Right lobe of liver (tissue), 6 donors: ENCODE results near the gene ABCF2. TPM values are rescaled to one million over a fixed set of nuclear protein-coding genes. Genes with fewer than 3 reads are reported as not detected.

Source experiments
- ATAC-seq, 4 donors: fragments of 200-7000 bp; cut with Tn5 transposase; one replicate each; pipeline ENCODE4 v1.9.1; 2020; ENCODE audit warnings: mild to moderate bottlenecking in 4 of 4, moderate library complexity in 4 of 4
- DNase-seq, 3 donors: peaks; one replicate each; pipeline ENCODE4 v3.0.0-alpha.2; 2020
- H3K27ac ChIP-seq, 3 donors: fragments of 200-600 bp; one replicate each; pipeline ENCODE4 v1.8.0; 2022
- H3K27me3 ChIP-seq, 2 donors: fragments of 200-600 bp; one replicate each; pipeline ENCODE4 v1.8.0; 2022
- H3K36me3 ChIP-seq, 4 donors: fragments of 200-600 bp; sonication (generic) in 1 of 4; one replicate each; pipeline versions ENCODE4 v1.5.1 to v1.8.0; 2017 to 2022; ENCODE audit warnings: control low read depth in 1 of 4
- H3K4me1 ChIP-seq, 4 donors: fragments of 200-600 bp; sonication (generic) in 1 of 4; one replicate each; pipeline versions ENCODE4 v1.5.1 to v1.8.0; 2017 to 2022; ENCODE audit warnings: control low read depth in 1 of 4
- H3K4me3 ChIP-seq, 3 donors: fragments of 200-600 bp; one replicate each; pipeline ENCODE4 v1.8.0; 2022
- H3K9me3 ChIP-seq, 4 donors: fragments of 200-600 bp; sonication (generic) in 1 of 4; one replicate each; pipeline versions ENCODE4 v1.5.1 to v1.8.0; 2017 to 2022; ENCODE audit warnings: control low read depth in 1 of 4
- CTCF ChIP-seq, 4 donors: fragments of 200-600 bp in 3 of 4; fragments of 450-650 bp in 1 of 4; IDR thresholded peaks; one replicate each; pipeline versions ENCODE4 v1.5.1 to v1.8.0; 2016 to 2022; ENCODE audit warnings: antibody characterized with exemption in 4 of 4, mild to moderate bottlenecking in 2 of 4
- POLR2A ChIP-seq: fragments of 450-650 bp; IDR thresholded peaks from one replicate; pipeline ENCODE4 v1.6.1; 2017; ENCODE audit warnings: antibody characterized with exemption, mild to moderate bottlenecking
- WGBS: methylation state at CpG from one replicate; pipeline ENCODE4 v1.1.6; 2018; ENCODE audit warnings: low coverage, low lambda C conversion rate; ENCODE audit not compliant: insufficient coverage; ENCODE audit errors: missing lambda C conversion rate; 5-methylcytosine and 5-hydroxymethylcytosine counted together
- intact Hi-C, 2 donors: fragments of 100-400 bp; cut with DNase I; formaldehyde crosslinking; loops; one replicate each; pipeline versions ENCODE4 v1.11.2 to v1.14.1; 2022
- total RNA-seq, 6 experiments: library from RNA; depleted of rRNA in 2 of 6; stranded (reverse); fragments of >200 nt in 2 of 6; fragmentation: NEBNext Ultra II Directional in 3 of 6; extraction: Animal tissue kit (Norgen Biotek cat#: 25700) in 3 of 6; gene quantifications; one replicate each; pipeline versions ENCODE4 v1.1.0 to v1.2.4, GENCODE V29; 2016 to 2023
- donor health status: DM: no; HTN: yes; CAD: no.
- donor health status: DM: no; HTN: no; CAD: no.
- donor health status: DM: no; HTN: no; CAD: no.
- donor health status: DM: no; HTN: yes; CAD: no.
- donor health status: DM: no; HTN: yes; CAD: no.

Gene ABCF2
- total RNA-seq, 6 experiments from 2014 or later, result 7.3 to 22.3 (median 11.4) TPM

GRCh38 chr7:151176401-151176800 lies 50.6 kb downstream of the ABCF2 start:
- Histone ChIP-seq H3K4me1 (no peaks in the 10 kb centered on the region), H3K27ac (no peak overlapping the region), H3K27me3 (peaks cover 0 to 4% of the 10 kb centered on the region in 2 donors), H3K36me3 (no peaks in the 10 kb centered on the region), H3K9me3 (no peaks in the 10 kb centered on the region), H3K4me3 (no peak overlapping the region)
- intact Hi-C loops, result loop anchor here in 1 of 2 donors (10.0 kb wide), 1 partner anchor 52 kb away; no protein-coding TSS in a partner anchor
- WGBS, result 80% methylated on average over 1 of the region's 9 CpGs
- ATAC-seq (no peak), DNase-seq (peak in 1 of 3 donors; percentile 28)
- TF ChIP-seq CTCF (IDR thresholded peaks at IDR 0.05), result no peak
- no peak for TF ChIP-seq POLR2A

- Histone ChIP-seq H3K4me1 (no peaks in the 10 kb centered on the region), H3K27ac (no peak overlapping the region), H3K36me3 (no peaks in the 10 kb centered on the region), H3K27me3 (peaks cover 0 to 4% of the 10 kb centered on the region in 2 donors), H3K4me3 (no peak overlapping the region), H3K9me3 (no peaks in the 10 kb centered on the region)
- DNase-seq (peak in 1 of 3 donors; percentile 32), ATAC-seq (no peak)
- 66% methylated on average over 6 of the region's 23 CpGs for WGBS
- TF ChIP-seq CTCF (IDR thresholded peaks at IDR 0.05) (no peak), POLR2A (no peak)
- intact Hi-C loops, result loop anchor here in 1 of 2 donors (10.0 kb wide), 1 partner anchor 51 kb away; no protein-coding TSS in a partner anchor
Measured at GRCh38 chr7:151175793-151176311, 51.2 kb downstream of the ABCF2 start.

DNA sequence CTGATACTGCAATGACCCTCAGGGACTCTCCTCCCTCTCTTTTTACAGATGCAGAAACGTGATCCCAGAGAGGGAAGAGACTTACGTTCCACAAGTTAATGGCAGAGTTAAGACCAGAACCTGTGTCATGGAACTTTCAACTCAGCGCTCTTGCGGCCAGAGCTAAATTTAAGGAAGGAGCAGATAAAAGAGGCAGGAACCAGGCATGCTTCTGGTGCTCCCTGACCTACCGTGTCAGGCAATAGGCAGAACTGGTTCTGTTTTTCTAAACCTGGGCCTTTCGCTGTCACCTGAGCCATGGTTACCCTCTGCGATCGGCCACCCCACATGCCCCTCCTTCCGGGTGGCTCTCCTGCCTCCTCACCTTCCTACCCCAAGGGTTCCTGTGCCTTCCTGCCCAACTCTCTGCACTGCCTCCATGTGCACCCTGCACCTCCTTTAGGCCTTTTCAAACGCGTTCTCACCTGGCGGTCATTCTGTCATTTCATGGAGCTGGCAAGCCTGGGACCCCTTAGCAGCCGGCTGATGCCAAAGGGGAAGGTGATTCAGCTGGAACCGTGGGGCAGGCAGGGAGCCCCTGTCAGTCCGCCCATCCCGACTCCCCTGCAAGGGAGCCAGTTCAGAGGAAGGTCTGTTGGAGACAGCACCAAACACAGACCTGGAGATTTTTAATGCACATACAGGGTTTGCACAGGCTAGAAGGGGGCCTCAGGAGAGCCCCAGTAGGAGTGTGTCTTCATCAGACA lies 51.8 kb downstream of the ABCF2 start:
- peaks cover 0 to 4% of the 10 kb centered on the region in 2 donors for H3K27me3 ChIP-seq
- H3K36me3 ChIP-seq, result no peaks in the 10 kb centered on the region
- no peak overlapping the region for H3K27ac ChIP-seq
- no peak overlapping the region for H3K4me3 ChIP-seq
- H3K4me1 ChIP-seq, result no peaks in the 10 kb centered on the region
- WGBS, result 77% methylated on average over 10 of the region's 16 CpGs
- ATAC-seq, result no peak
- H3K9me3 ChIP-seq, result no peaks in the 10 kb centered on the region
- DNase-seq, result peak in 1 of 3 donors; percentile 18
- intact Hi-C loops, result loop anchor here in 1 of 2 donors (10.0 kb wide), 1 partner anchor 50 kb away; no protein-coding TSS in a partner anchor
- TF ChIP-seq CTCF (IDR thresholded peaks at IDR 0.05) (no peak), POLR2A (no peak)

GRCh38 chr7:151174246-151175046 lies 52.6 kb downstream of the ABCF2 start:
- Histone ChIP-seq H3K27me3 (peaks cover 0 to 4% of the 10 kb centered on the region in 2 donors), H3K4me1 (no peaks in the 10 kb centered on the region), H3K36me3 (no peaks in the 10 kb centered on the region), H3K27ac (no peak overlapping the region), H3K9me3 (no peaks in the 10 kb centered on the region), H3K4me3 (no peak overlapping the region)
- peak in 2 of 4 donors; percentile 13 to 21 for ATAC-seq
- TF ChIP-seq POLR2A (no peak), CTCF (IDR thresholded peaks at IDR 0.05) (no peak)
- intact Hi-C loops, result loop anchor here in 1 of 2 donors (10.0 kb wide), 1 partner anchor 50 kb away; no protein-coding TSS in a partner anchor
- DNase-seq, result peak in 1 of 3 donors; percentile 41
- 30% methylated on average over 21 of the region's 77 CpGs for WGBS
